ENCODE results near the gene PTGR3.

DNA sequence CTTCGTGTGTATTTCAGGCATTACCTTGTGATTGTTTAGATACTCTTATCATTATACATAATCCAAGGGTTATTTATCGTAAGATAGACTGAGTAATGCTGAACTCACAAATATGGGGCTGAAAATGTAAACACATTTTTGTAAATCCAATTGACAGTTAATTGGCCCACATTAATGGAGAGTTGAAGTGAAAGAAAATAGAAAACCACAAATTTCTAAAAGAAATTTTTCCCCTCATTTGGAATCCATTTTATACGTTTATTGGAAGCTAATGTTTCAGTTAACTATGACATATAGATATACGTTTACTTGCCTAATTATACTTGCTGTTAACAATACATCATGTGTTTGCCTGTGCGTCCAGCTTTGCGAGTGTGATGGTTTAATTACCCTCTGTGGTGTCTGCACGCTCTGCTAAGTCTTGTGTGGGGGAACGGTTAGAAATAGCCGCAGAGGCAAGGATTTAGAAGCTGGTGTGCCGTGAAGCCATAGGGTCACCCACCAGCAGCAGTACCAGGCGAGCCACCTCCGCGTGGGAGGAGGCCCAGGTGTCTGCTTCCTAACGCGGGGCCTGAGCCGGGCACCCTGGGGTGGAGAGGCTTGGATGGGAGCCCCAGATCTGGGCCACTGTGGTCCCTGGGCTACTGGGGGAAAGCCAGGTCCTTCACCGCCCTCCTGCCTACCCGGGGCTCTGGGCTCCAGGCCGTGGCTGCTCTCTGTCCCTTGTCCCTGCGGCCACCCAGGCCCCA, 39.7 kb upstream of the PTGR3 start:
- TF ChIP-seq, protein P1, sequence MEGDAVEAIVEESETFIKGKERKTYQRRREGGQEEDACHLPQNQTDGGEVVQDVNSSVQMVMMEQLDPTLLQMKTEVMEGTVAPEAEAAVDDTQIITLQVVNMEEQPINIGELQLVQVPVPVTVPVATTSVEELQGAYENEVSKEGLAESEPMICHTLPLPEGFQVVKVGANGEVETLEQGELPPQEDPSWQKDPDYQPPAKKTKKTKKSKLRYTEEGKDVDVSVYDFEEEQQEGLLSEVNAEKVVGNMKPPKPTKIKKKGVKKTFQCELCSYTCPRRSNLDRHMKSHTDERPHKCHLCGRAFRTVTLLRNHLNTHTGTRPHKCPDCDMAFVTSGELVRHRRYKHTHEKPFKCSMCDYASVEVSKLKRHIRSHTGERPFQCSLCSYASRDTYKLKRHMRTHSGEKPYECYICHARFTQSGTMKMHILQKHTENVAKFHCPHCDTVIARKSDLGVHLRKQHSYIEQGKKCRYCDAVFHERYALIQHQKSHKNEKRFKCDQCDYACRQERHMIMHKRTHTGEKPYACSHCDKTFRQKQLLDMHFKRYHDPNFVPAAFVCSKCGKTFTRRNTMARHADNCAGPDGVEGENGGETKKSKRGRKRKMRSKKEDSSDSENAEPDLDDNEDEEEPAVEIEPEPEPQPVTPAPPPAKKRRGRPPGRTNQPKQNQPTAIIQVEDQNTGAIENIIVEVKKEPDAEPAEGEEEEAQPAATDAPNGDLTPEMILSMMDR (IDR thresholded peaks at IDR 0.05; ENCODE audit: borderline replicate concordance, extremely low read depth, low read length, poor library complexity, severe bottlenecking), result no peak
- no peak for TF ChIP-seq EZH2 (IDR thresholded peaks at IDR 0.05; ENCODE audit: borderline replicate concordance, low read depth, low read length, severe bottlenecking)
